Measurements from ENCODE around the gene CCDC69. TPM values are rescaled to one million over a fixed set of nuclear protein-coding genes. Genes with fewer than 3 reads are reported as not detected.

The CCDC69 gene
- total RNA-seq, 3 donors from 2014 or later = 8.8 to 190 (median 23.4) TPM

GRCh38 chr5:151142933-151143332 lies 81.0 kb downstream of the CCDC69 start:
- ATAC-seq (no peak), DNase-seq (no peak)
- no peak overlapping the region for H3K4me3 ChIP-seq
- no peak for TF ChIP-seq CTCF (IDR thresholded peaks at IDR 0.05)
- intact Hi-C loops (cut with DNase I, micrococcal nuclease) = no loop called here
- no peaks in the 10 kb centered on the region for H3K36me3 ChIP-seq (ENCODE audit: low read depth)
- no peaks in the 10 kb centered on the region for H3K9me3 ChIP-seq
- H3K4me1 ChIP-seq (ENCODE audit: low read depth) = peaks cover 18% of the 10 kb centered on the region

DNA sequence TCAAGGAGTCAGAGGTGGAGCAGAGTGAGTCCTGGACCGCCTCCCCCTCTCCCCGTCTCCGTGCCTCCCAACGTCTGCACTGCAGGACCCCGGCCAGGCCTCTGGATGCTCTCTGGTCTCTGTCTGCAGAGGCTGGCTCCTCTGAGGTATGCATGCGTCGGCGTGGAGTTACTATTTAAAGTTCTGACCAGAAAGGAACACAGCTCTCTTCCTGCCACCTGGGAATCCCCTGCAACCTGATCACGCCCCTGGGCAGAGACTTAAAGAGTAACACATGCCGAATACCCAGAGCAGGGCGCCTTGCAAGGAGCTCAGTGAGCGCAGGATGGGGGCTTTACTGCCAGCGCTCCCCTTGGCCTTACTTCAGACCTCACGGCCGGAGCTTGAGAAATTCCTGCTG lies 82.4 kb downstream of the CCDC69 start:
- DNase-seq (peak in 1 of 3 donors; percentile 58), ATAC-seq (peak; percentile 66)
- Histone ChIP-seq H3K36me3 (ENCODE audit: low read depth) (no peaks in the 10 kb centered on the region), H3K9me3 (no peaks in the 10 kb centered on the region), H3K4me3 (no peak overlapping the region), H3K4me1 (ENCODE audit: low read depth) (peaks cover 18% of the 10 kb centered on the region)
- intact Hi-C loops (cut with DNase I, micrococcal nuclease) = no loop called here
- TF ChIP-seq CTCF (IDR thresholded peaks at IDR 0.05) = no peak

GRCh38 chr5:151140686-151141459 lies 83.0 kb downstream of the CCDC69 start:
- intact Hi-C loops (cut with DNase I, micrococcal nuclease) = no loop called here
- H3K36me3 ChIP-seq (ENCODE audit: low read depth) = no peaks in the 10 kb centered on the region
- no peak for ATAC-seq
- H3K4me3 ChIP-seq = no peak overlapping the region
- H3K4me1 ChIP-seq (ENCODE audit: low read depth) = peaks cover 18% of the 10 kb centered on the region
- DNase-seq = no peak
- TF ChIP-seq CTCF (IDR thresholded peaks at IDR 0.05) = no peak
- no peaks in the 10 kb centered on the region for H3K9me3 ChIP-seq

- H3K4me1 ChIP-seq (ENCODE audit: low read depth) = peaks cover 11% of the 10 kb centered on the region
- intact Hi-C loops (cut with DNase I, micrococcal nuclease) = no loop called here
- no peaks in the 10 kb centered on the region for H3K36me3 ChIP-seq (ENCODE audit: low read depth)
- no peak for ATAC-seq
- no peak for DNase-seq
- no peak overlapping the region for H3K4me3 ChIP-seq
- TF ChIP-seq CTCF (IDR thresholded peaks at IDR 0.05) = no peak
- no peaks in the 10 kb centered on the region for H3K9me3 ChIP-seq
Measured at GRCh38 chr5:151139646-151140045, 84.2 kb downstream of the CCDC69 start.

DNA sequence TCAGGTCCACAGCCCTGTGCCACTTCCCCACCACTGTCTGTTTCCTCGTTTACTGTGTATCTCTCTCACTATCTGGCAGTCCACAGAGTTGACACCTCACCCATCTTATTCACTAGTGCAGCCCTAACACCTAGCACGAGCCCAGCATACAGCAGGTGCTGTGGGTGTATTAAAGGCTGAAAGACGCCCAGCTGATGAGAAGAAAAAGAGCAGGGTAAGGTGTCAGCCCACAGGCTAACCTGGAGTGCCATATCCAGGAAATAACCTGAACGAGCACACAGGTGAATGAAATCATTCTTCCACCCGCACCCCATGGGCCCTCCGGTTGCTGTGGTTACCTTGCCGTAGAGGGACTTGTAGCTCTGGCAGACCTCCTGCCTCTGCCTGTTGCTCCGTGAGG lies 84.9 kb downstream of the CCDC69 start:
- H3K4me3 ChIP-seq = no peak overlapping the region
- H3K4me1 ChIP-seq (ENCODE audit: low read depth) = peaks cover 11% of the 10 kb centered on the region
- ATAC-seq = peak; percentile 51
- no peaks in the 10 kb centered on the region for H3K9me3 ChIP-seq
- H3K36me3 ChIP-seq (ENCODE audit: low read depth) = no peaks in the 10 kb centered on the region
- no peak for TF ChIP-seq CTCF (IDR thresholded peaks at IDR 0.05)
- intact Hi-C loops (cut with DNase I, micrococcal nuclease) = no loop called here
- no peak for DNase-seq

Measured in mucosa of descending colon (tissue), 3 donors.